DMS 273 (cell line): ENCODE data around the gene KIAA0513.
"Not testable (repeated sequence)": the region's sequence is repeated elsewhere in the genome, so short reads cannot be mapped to it uniquely, and the experiment has no call there.

Source experiments
- DNase-seq: peaks from one replicate; lab custom pipeline; 2025; ENCODE audit not compliant: unreplicated experiment; lab: John Stamatoyannopoulos, UW

The KIAA0513 gene

DNA sequence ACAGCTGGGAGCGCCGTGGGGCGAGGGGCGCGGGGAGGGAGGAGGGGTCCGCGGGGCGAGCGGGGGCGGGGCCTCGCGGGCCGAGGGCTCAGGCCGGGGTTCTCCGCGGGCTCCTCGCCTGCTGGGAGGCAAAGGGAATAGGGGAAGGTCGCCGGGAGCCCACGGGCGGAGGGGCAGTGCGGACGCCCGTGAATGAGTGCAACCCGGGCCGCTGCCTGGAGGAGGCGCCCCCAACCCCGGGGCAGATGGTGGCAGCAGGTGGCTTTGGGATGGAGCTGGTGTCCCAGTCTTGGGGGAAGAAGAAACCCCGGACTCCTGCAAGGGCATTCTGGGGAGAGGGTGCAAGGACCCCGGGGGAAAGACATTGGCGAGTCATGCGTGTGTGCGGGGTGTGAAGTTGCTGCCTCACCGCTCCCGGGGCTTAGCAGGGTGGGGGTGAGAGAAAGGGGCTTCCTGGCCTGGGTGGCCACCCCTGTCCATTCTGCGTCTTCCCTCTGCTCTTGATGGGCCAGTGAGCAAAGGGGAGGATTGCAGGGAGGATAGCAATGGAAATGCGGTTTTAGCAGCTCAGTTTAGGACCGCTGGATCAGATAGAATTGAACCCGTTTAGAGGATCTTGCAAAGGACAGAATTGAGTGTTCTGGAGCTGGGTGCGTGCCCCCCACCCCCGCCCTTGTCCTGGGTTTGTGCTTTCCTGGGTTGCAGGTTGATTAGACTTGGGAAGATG is 526 bp downstream of the KIAA0513 start:
- peak; percentile 56 for DNase-seq

DNA sequence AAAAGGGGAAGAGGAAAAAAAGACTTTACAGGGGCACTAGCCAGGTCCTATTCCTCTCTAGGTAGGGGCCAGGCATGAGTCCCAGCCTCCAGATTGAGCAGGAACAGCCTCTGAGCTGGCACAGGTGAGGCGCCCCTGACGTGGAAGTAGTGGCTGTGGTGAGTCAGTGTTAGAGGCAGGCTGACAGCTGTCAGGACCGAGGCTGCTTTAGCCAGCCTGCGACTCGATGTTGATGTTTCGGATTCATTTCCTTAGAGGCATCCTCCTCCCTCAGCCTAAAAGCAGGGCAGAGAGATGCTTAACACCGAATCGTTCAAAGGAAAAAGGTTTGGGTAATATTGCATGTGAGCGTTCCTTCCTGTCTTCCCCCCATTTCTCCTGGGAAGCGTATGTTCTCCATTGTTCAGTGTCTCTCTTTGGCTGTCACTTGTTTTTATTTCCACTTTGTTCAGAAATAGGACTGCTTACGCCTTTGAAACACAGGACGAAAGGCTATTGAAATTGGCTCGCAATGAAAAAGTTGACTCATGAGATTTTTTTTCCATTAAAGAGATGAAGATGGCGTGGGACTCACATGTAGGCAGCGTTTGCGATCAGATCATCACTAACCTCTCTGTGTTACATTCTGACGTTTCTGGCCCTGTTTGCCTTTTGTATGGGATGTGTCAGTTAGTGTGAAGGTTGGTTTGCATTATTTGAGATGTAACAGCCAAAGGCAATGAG is 1.3 kb downstream of the KIAA0513 start:
- peak; percentile 72 for DNase-seq

DNA sequence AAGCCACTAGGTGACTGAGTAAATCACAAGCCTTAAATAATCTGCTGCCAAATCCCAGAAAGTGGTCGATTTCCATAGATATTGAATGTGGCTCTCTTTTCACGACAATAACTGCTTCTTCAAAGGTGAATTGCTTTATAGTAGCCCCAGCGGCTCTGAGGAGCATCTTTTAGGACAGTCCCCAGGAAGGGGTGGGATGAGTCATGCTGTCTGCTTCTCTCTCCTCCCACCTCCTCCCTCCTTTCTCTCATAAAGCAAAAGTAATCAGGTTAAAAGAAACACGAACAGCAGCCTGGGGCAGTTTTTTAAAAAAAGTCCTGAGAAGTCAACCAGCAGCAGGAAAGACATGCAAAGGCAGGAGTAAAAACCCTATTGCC is 1.8 kb downstream of the KIAA0513 start:
- DNase-seq = no peak

DNA sequence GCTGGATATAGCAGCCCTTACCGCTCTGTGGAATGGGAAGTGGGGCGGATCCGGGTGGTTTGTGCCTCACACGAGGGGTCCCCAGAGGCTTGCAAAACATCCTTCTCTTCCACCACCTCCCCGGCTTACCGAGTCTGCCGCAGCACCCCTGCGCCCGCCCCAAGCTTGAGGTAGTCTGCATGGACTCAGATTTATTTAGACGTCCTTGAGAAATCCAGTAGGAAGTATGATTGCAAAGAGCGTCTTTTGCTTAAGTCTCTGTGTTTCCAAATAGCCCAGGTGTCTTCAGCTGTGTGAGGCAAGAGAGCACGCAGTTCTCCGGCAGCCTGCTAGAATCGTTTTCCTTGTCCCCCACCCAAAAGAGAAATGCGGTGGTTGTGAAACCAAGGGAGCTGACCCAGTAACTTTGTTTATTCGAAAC is 2.4 kb downstream of the KIAA0513 start:
- no peak for DNase-seq

DNA sequence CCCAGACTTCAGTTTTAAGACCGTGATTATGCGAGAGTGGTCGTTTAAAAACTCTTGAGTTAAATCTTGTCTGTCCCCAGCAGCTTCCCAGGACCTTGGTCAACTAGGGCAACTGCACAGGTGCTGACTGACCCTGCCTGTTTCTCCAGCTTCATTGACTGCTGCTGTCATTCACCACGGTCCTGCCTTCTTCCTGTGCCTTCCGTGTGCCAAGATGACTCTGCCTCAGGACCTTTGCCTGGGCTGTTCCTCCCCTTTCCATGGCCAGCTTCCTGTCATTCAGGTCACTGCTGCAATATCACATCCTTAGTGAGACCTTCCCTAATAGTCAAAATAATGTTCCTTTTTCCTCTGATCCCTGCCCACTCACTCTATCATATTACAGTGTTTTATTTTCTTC is 3.9 kb downstream of the KIAA0513 start:
- DNase-seq = no peak

DNA sequence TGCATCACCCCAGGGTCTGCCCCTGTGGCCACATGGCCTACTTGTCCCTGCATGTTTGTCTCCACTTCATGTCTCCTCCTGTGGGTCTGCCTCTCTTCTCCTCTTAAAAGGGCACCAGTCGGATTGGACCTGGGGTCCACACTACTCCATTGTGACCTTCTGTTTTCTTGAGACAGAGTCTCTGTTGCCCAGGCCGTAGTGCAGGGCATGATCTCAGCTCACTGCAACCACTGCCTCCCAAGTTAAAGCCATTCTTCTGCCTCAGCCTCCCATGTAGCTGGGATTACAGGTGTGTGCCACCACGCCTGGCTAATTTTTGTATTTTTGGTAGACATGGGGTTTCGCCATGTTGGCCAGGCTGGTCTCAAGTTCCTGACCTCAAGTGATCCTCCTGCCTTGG is 4.6 kb downstream of the KIAA0513 start:
- not testable (repeated sequence) for DNase-seq

DNA sequence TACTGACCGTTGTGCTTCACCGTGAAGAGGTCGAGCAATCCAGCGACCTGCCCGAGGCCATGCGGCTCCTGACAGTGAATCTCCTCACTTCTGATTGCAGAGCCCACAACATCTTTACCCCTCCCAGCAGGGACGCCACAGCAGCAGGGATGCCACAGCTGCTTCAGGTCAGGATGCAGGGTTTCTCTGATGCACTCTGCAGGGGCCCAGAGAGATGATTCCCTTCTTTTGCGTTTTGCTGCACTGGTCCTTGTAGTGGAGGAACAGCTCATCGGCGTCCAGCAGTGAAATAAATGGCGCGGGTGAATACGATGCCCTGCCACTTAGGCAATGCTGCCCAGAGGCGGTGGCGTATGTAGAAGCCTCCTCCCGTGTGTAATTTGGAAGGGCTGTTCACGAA is 5.6 kb downstream of the KIAA0513 start:
- DNase-seq = no peak

DNA sequence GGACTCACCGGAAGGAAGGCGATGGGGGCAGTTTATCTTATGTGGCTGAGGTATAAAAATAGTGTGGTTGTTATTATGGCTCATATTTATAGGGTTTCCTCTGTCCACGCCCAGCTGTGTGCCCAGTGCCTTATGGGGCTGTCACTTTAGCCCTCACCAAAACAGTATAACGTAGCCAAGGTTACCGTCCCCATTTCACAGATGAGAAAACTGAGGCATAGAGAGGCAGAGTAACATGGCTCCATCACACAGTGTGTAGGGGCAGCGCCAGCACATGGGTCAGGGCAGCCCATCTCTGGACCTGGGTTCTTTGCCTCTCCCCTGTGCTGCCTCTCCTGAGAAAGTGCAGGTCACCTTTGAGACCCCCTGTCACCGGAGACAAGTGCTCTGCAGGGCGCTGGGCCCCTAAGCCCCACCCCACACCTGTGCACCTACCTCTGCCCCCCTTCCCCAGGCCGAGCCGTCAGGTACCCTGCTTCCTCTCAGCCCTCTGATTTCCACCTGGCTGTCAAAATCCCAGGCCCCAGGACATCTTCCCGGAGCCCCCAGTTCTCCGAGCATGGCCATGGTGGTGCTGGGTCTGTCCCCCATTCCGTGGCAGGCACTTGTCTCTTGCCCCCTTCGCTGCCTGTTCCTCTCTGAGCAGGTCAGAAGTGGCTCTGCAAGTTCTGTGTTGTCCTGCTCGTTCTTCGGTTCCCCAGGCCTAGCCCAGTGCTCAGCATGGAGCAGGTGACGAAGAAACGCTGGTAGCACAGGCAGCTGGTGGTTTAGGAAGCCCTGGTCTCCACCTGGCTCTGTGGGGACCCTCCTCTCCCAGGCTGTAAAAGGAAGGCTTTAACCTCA is 7.2 kb downstream of the KIAA0513 start:
- DNase-seq = no peak

DNA sequence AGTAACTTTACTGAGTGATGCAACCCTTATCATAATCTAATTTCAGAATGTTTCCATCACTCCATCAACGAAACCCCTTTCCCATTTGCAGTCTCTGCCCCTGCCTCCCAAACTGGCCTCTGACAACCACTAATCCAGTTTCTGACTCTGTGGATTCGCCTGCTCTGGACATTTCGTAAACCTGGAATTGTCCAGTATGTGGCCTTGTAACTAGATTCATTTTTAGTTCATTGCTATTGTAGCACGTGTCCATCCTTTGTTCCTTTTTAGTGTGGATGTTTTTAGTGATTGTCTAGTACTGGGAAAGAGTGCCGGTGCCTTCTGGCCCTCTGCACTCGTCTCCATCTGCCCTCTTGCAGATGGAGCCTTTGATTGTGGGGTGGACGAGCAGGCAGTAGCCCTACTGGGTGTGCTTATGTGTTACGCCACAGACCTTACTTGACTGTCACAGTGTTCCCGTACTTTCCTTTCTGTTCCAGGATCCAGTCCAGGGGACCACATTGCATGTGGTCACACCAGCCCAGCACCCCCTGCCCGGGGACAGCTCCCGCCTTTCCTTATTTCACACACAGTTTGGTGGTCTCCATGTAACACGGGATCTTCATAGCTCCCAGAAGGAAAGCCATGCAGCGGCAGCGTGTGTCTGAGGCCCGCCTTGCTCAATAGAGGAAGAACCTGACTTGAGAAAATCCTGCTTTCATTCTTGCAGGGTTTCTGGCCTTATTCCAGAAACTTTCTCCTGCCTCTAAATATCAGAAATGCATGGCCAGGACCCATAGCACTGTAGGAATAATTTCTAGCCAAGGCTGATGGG is 8.8 kb downstream of the KIAA0513 start:
- DNase-seq = no peak

DNA sequence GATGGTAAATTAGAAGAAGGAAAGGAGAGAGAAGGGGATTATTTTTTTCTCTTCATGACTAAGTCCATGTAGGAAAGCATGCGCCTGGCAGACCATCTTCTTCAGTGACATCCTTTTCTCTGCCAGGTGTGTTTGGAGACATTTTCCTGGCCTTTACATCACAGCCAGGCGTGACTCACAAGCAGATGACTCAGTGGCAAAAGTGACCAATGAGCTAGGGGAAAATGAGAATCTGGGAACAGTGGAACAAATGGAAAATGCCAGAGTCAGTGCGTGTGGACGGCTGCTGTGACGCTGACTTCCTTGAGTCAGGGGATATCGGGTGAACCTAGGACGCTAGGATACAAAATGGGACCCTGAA is 9.4 kb downstream of the KIAA0513 start:
- no peak for DNase-seq

DNA sequence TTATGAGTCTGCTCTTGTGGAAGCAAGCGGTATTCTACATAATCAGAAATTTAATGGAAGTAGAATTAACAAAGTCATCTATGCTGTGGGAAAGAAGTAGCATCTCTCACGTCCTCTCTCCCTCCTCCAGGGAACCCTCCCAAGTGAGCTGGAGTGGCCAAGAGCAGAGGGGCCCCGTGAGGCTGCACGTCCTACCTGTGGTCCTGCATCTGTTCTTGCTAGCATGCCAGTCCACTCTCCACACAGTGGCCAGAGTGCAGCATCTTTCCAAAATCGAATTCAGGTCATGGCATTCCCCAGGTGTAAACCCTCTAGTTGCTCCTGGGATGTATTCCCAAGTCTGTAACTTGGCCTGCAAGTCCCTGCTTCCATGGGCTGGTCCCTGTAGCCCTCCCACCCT is 10.1 kb downstream of the KIAA0513 start:
- no peak for DNase-seq

DNA sequence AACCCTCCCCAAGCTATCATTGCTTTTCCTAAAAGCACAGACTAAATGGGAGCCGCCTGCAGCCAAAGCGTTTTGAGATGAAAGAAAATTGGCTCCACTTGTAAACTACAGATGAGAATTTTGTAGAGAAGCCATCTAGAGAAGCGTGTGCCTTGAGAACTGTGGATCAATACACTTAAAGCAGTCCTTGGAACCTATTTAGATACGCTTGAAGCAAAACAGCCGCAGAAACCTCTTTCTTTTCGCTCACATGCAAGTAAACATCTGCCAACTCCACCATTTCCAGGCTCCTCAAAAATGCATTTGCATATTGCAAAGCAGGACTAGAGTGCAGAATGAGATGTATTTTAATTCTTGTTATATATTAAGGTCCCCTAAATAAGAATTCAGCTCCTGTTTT is 13.1 kb downstream of the KIAA0513 start:
- peak; percentile 70 for DNase-seq

DNA sequence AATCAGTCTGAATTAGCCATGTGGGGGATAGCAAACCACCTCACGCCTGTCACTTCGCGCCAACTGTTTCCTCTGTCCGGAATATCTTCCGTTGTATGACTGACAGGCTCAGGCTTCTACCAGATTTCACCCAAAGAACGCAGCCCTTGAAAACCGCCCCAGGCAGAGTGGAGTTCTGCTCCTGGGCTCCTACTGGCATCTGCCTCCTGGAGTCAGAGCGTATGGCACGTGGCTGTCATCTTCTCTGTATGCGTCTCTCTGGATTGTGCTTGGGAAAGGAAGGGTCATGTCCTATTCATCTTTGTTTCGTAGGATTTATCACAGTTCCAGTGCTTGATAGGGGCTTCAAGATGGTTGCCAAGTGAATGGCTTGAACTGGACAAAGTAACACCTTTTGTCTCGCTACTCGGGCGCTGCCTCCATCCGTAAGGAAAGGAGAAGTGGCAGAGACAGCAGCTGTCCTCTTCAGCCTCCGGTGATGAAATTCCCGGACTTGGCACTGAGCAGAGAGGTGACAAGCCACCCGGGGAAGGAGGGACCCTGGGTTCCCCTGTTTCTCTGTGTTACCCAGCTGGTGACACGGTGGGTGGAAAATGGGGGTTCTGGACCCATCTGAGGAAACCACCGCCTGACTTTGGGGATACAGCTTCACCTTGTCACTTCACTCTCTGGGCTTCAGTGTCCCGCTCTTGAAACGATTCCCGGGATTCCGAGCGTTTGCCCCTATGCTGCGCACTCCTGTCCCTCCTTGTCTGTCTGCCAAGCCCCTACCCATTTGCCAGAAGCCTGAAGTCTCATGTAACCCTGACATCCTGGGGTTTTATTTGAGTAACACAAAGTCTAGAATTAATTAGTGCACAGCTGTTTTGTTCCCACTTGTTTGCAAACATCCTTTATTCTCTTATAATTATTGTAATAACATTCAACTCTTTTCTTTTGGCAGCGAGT is 13.9 kb downstream of the KIAA0513 start:
- DNase-seq = peak; percentile 85

DNA sequence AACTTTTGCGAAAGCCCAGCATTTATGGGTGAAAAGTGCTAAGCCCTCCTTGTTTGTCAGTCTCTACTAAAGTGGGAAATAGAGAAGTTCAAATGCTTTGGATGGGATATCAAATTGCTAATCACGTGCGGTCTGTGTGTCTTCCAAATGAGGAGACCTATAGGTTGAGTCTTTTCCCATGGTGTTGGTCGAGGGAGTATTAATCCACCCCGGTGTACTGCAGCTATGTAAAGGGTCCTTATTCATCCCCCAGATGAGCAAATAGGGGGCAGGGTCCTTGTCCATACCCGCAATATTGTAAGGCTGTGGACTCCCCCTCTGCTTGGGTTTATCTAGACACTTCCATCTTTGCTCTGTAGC is 14.6 kb downstream of the KIAA0513 start:
- DNase-seq = peak; percentile 70

DNA sequence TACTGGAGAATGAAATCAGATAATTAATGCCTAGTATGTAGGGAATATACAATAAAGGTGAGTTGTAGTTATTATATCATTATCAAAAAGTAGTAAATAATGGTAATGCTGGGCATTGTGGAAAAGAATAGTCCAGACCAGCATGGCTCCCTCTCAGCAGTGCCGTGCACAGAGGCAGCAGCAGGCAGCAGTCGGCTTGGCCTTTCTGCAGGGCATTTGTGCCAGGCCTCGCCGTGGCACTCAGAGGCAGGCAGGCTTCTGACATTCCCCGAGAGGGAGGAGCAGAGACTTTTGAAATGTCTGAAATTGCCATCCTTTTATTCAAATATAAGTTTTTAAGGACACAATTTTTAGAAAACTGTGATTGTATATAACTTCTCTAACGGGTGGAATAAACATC is 15.0 kb downstream of the KIAA0513 start:
- DNase-seq = no peak

DNA sequence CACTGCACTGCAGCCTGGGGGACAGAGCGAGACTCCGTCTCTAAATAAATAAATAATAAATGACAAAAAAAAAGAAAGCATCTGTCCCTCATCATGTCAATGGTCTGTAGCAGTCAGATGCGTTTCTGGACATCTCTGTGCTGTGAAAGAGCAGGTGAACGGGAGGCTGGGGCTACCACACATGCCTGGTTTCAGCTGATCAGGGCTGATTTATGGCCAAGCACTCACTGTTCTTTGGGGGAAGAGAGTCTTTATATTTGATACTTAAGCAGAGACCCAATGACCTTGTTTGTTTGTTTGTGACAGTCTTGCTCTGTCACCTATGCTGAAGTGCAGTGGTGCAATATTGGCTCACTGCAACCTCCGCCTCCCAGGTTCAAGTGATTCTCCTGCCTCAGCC is 17.5 kb downstream of the KIAA0513 start:
- DNase-seq = no peak

DNA sequence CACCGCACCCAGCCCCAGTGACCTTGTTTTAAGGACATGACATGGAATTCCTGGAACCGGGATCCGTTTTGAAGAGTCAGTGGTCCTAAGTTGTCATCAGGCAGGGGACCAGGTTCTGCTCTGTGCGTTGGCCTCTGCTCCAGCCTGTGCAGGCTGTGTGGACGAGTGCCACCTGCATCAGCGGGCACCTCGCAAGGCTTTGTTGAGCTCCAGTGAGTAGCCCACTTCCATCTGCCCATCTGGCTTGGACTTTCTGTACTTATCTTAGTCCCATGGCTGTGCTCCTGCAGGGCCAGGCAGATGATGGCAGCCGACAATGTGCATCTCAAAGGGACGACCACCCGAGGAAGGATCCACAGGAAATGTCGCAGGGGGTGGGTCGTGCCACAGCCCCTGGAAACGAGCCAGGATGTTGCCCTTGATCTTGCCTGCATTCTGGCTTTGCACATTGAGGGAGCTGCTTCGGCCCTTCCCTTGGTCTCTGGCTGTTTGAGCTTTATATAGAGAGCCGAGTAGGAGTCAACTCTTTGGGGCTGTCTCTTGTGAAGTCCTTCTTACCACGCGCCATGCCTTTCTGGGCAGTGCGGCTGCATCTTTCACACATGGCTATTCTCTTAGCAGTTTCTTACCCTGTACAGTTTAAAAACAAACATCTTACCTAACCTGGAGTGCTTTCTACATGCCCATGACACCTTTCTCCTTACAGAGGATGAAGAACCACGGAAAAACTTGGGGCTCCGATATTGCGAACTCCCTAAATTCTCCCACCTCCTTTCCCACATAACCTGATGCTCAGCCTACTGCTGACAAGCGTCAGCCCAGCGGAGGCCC is 18.3 kb downstream of the KIAA0513 start:
- no peak for DNase-seq

DNA sequence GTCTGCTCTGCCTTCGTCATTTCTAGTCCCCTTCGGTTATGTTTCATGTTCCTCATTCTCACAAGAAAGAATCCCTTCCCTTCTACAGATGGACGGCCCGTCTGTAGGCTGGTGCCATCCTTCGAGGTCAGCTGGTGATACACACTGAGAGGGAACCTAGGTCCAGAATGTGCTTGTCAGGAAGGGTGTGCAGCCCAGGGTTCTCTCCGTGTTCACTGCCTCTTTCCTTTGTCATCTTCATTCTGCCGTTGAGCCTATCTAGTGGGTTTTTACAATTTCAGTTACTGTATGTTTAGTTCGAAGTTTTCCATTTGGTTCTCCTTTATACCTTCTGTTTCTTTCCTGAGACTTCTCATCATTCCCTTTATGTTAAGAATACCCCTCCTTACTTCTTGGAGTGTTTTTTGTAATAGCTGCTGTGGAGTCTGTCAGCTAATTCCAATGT is 18.9 kb downstream of the KIAA0513 start:
- no peak for DNase-seq
